Fibroblast of lung (primary cell): ENCODE measurements around the gene MCIDAS.

Source experiments
- CTCF ChIP-seq, 2 donors: IDR thresholded peaks in 1 of 2; conservative IDR thresholded peaks in 1 of 2; 1 replicate in 1 of 2; 2 replicates in 1 of 2; pipeline ENCODE4 v1.5.1; 2011 to 2012; ENCODE audit warnings: low read length in 2 of 2, control low read depth in 1 of 2, inconsistent platforms in 1 of 2, low read depth in 1 of 2, mild to moderate bottlenecking in 1 of 2
- EZH2 ChIP-seq: IDR thresholded peaks from 2 replicates; pipeline ENCODE4 v1.5.1; 2012; ENCODE audit warnings: low read length, control low read depth, mild to moderate bottlenecking; ENCODE audit errors: missing control alignments

- TF ChIP-seq CTCF (conservative IDR thresholded peaks at IDR 0.05 in 1 of 2, IDR thresholded peaks at IDR 0.05 in 1 of 2; ENCODE audit: low read depth in 1 of 2, low read length in 2 of 2), result no peak
- no peak for TF ChIP-seq EZH2
Observed at GRCh38 chr5:55175781-55176175, 51.3 kb downstream of the MCIDAS start.
